Stimulated activated CD4-positive, alpha-beta T cell treated with anti-CD3 and anti-CD28 coated beads, Interleukin-1b, Interleukin-23, amount 100 ng/mL, for 24 hours (primary cell): ENCODE data around the gene SPC24.
"Not testable (repeated sequence)": the region's sequence is repeated elsewhere in the genome, so short reads cannot be mapped to it uniquely, and the experiment has no call there.

ENCODE experiments used
- DNase-seq, 4 experiments: peaks; one replicate each; pipeline ENCODE4 v3.0.0-alpha.2; 2020; ENCODE audit warnings: low read depth in 4 of 4, low spot score in 1 of 4

Gene SPC24

GRCh38 chr19:11166281-11167142, 10.9 kb upstream of the SPC24 start:
- no peak for DNase-seq

GRCh38 chr19:11165486-11166030, 10.0 kb upstream of the SPC24 start:
- DNase-seq, result no peak

GRCh38 chr19:11164879-11165406, 9.4 kb upstream of the SPC24 start:
- no peak for DNase-seq

GRCh38 chr19:11164296-11164695, 8.7 kb upstream of the SPC24 start:
- DNase-seq, result no peak

GRCh38 chr19:11160440-11160768, 4.8 kb upstream of the SPC24 start:
- DNase-seq, result not testable (repeated sequence)

GRCh38 chr19:11159598-11160439, 4.2 kb upstream of the SPC24 start:
- no peak for DNase-seq

GRCh38 chr19:11154683-11155047, 917 bp downstream of the SPC24 start:
- no peak for DNase-seq

- DNase-seq, result no peak
These were observed 3.1 kb downstream of the SPC24 start for GRCh38 chr19:11152318-11153062.

GRCh38 chr19:11151181-11151580, 4.4 kb downstream of the SPC24 start:
- DNase-seq, result no peak

GRCh38 chr19:11148001-11148400, 7.6 kb downstream of the SPC24 start:
- no peak for DNase-seq

- no peak for DNase-seq
These were observed 10.1 kb downstream of the SPC24 start for GRCh38 chr19:11145536-11145924.

- no peak for DNase-seq
These were observed 12.9 kb downstream of the SPC24 start for GRCh38 chr19:11142528-11143171.

GRCh38 chr19:11141937-11142527, 13.6 kb downstream of the SPC24 start:
- DNase-seq, result no peak

GRCh38 chr19:11140896-11141295, 14.7 kb downstream of the SPC24 start:
- no peak for DNase-seq

- not testable (repeated sequence) for DNase-seq
These were observed 15.5 kb downstream of the SPC24 start for GRCh38 chr19:11140023-11140538.

- no peak for DNase-seq
These were observed 16.8 kb downstream of the SPC24 start for GRCh38 chr19:11138601-11139300.

- DNase-seq, result peak in 3 of 4 experiments; percentile 16 to 46 (median 32)
These were observed 17.8 kb downstream of the SPC24 start for GRCh38 chr19:11137542-11138384.

- DNase-seq, result no peak
These were observed 19.0 kb downstream of the SPC24 start for GRCh38 chr19:11136400-11137101.
